HEK293 (cell line): ENCODE data around the gene PAQR6.

Source experiments
- CTCF ChIP-seq: fragments of 450-650 bp; formaldehyde crosslinking; IDR thresholded peaks from 2 replicates; pipeline ENCODE4 v1.5.1; 2016; ENCODE audit warnings: missing biosample characterization, missing genetic modification characterization
- ELK4 ChIP-seq: IDR thresholded peaks from 2 replicates; pipeline ENCODE4 v1.6.1; 2011; ENCODE audit warnings: mild to moderate bottlenecking, low read depth, low read length, borderline replicate concordance
- YY1 ChIP-seq: fragments of 450-650 bp; formaldehyde crosslinking; IDR thresholded peaks from 2 replicates; pipeline ENCODE4 v1.5.1; 2018; ENCODE audit warnings: missing biosample characterization, missing genetic modification characterization
- ZBTB21 ChIP-seq: fragments of 450-650 bp; formaldehyde crosslinking; IDR thresholded peaks from 2 replicates; pipeline ENCODE4 v1.5.1; 2017; ENCODE audit warnings: missing biosample characterization, missing genetic modification characterization
- ZNF19 ChIP-seq: fragments of 450-650 bp; formaldehyde crosslinking; IDR thresholded peaks from 2 replicates; pipeline ENCODE4; 2016; ENCODE audit warnings: missing biosample characterization, missing genetic modification characterization, low read depth
- ZNF555 ChIP-seq: fragments of 450-650 bp; formaldehyde crosslinking; conservative IDR thresholded peaks from 2 replicates; pipeline ENCODE4 v1.5.1; 2017; ENCODE audit warnings: missing biosample characterization, mild to moderate bottlenecking, missing genetic modification characterization, inconsistent platforms

GRCh38 chr1:156226116-156226538, 21.7 kb downstream of the PAQR6 start:
- TF ChIP-seq CTCF (tag by site-specific recombination) (no peak), ZBTB21 (tag by site-specific recombination) (no peak), ZNF19 (tag by site-specific recombination) (no peak), YY1 (tag by site-specific recombination) (no peak), ZNF555 (tag by site-specific recombination) (no peak), ELK4 (no peak)
